ENCODE results near the gene ACSBG1.

The ACSBG1 gene

DNA sequence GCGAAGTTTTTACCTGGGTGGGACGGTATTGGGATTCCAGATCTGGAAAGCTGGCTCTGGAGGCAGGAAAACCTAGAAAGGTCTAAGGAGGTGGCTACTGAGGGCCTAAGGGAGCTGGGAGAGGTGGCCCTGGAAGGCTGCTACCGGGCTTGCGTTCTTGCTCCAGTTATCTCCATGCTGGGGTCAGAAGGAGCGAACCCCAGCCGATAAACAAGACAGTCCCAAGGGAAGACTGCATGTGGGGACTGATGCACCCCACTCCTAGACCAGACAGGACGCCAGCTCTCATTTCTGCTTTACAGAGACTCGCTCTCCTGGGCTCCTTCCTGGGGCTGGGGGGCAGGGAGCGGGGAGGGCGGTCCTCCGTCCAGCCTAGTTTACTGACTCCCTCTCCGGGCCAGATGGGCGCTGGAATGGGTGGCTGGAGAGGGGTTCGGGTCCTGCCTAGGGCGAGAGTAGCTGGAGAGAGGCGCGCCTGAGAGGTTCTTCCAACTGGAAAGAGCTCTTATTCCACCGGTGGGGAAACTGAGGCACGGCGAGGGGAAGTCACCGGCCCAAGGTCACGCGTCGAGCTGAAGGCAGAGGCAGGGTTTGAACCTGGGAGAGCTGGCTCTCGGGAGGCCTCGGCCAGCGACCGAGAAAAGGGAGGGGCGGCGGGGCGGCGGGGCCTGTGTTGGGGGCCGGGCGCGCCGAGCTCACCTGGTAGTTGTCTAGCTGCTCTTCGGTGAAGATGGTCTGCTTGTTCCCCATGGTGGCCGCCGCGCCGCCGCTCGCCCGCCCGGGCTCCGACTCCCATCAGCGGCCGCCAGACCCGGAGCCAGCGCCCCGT is 103.7 kb downstream of the ACSBG1 start:
- no peaks in the 10 kb centered on the region for H3K27me3 Mint-ChIP-seq
- H3K4me3 Mint-ChIP-seq, result peak overlapping the region; percentile 47
- peaks cover 18% of the 10 kb centered on the region for H3K4me1 Mint-ChIP-seq (ENCODE audit: low read depth)
- H3K9me3 Mint-ChIP-seq, result no peaks in the 10 kb centered on the region
- peak overlapping the region; percentile 26 for H3K27ac Mint-ChIP-seq
- no peaks in the 10 kb centered on the region for H3K36me3 Mint-ChIP-seq (ENCODE audit: low read depth)

GRCh38 chr15:78129751-78130287 is 104.5 kb downstream of the ACSBG1 start:
- H3K36me3 Mint-ChIP-seq (ENCODE audit: low read depth), result no peaks in the 10 kb centered on the region
- peak overlapping the region; percentile 52 for H3K27ac Mint-ChIP-seq
- H3K27me3 Mint-ChIP-seq, result no peaks in the 10 kb centered on the region
- peaks cover 18% of the 10 kb centered on the region for H3K4me1 Mint-ChIP-seq (ENCODE audit: low read depth)
- H3K9me3 Mint-ChIP-seq, result no peaks in the 10 kb centered on the region
- H3K4me3 Mint-ChIP-seq, result no peak overlapping the region

GRCh38 chr15:78129077-78129750 is 105.2 kb downstream of the ACSBG1 start:
- Mint-ChIP-seq H3K4me1 (ENCODE audit: low read depth) (peaks cover 18% of the 10 kb centered on the region), H3K36me3 (ENCODE audit: low read depth) (no peaks in the 10 kb centered on the region), H3K9me3 (no peaks in the 10 kb centered on the region), H3K27ac (peak overlapping the region; percentile 52), H3K4me3 (no peak overlapping the region), H3K27me3 (no peaks in the 10 kb centered on the region)

DNA sequence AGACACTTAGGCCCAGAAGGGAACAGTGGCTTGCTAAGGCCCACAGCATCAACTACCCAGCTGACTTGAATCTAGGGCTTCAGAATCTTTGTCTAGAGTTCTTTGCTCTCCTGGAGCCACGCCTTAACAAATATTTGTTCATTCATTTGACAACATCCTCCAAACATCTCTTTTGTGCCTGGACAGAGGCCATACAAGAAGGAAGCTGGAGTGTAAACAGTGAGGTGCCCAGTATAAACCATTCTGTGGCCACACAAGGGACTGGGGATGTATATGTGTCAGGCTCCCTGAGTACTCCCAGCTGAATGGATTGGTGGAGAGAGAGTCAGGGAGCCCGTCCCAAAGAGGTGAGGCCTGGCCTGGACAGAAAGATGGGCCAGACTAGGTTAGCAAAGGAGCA is 106.5 kb downstream of the ACSBG1 start:
- Mint-ChIP-seq H3K9me3 (no peaks in the 10 kb centered on the region), H3K27ac (no peak overlapping the region), H3K4me3 (no peak overlapping the region), H3K27me3 (no peaks in the 10 kb centered on the region), H3K4me1 (ENCODE audit: low read depth) (peaks cover 13% of the 10 kb centered on the region), H3K36me3 (ENCODE audit: low read depth) (no peaks in the 10 kb centered on the region)

GRCh38 chr15:78125267-78125666 is 109.1 kb downstream of the ACSBG1 start:
- Mint-ChIP-seq H3K9me3 (no peaks in the 10 kb centered on the region), H3K27ac (no peak overlapping the region), H3K27me3 (no peaks in the 10 kb centered on the region), H3K36me3 (ENCODE audit: low read depth) (no peaks in the 10 kb centered on the region), H3K4me3 (no peak overlapping the region), H3K4me1 (ENCODE audit: low read depth) (no peaks in the 10 kb centered on the region)

DNA sequence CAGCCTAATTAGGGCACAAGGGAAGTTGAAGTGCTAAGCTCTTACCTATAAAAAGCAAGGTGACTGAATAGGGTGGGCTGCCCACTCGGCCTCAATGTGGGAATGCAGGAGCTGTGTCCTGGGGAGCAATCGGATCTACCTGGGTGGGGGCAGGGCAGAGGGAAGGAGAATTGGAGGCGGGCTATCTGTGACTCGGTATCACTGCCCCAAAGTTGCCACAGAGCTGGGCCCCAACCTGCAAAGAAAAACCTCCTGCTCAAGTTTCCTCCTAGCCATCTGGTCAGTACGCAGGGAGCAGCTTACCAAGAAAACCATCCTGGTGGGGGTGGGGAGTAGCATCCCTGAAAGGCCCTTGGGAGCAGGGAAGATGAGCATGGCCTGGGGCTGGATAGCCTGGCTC is 113.8 kb downstream of the ACSBG1 start:
- Mint-ChIP-seq H3K36me3 (ENCODE audit: low read depth) (no peaks in the 10 kb centered on the region), H3K27me3 (no peaks in the 10 kb centered on the region), H3K4me3 (no peak overlapping the region), H3K27ac (no peak overlapping the region), H3K4me1 (ENCODE audit: low read depth) (no peaks in the 10 kb centered on the region), H3K9me3 (no peaks in the 10 kb centered on the region)
